Esophagus squamous epithelium (tissue), 5 donors: ENCODE measurements around the gene FNIP2. TPM values are rescaled to one million over a fixed set of nuclear protein-coding genes. Genes with fewer than 3 reads are reported as not detected.

Experiments used
- DNase-seq: peaks from one replicate; lab custom pipeline; 2025; lab: John Stamatoyannopoulos, UW
- H3K27ac ChIP-seq, 4 donors: fragments of 200-600 bp; sonication (generic); one replicate each; pipeline ENCODE4 v1.5.1; 2016 to 2019; ENCODE audit warnings: mild to moderate bottlenecking in 1 of 4
- H3K27me3 ChIP-seq, 4 donors: fragments of 200-600 bp; sonication (generic); 1 replicate in 3 of 4; 2 replicates in 1 of 4; pipeline versions ENCODE4 v1.5.1 to v1.6.0; 2017 to 2021; ENCODE audit warnings: antibody characterized with exemption in 1 of 4
- H3K36me3 ChIP-seq, 3 donors: fragments of 200-600 bp; sonication (generic); one replicate each; pipeline ENCODE4 v1.5.1; 2016 to 2019
- H3K4me1 ChIP-seq, 3 donors: fragments of 200-600 bp; sonication (generic); one replicate each; pipeline ENCODE4 v1.5.1; 2017 to 2019
- H3K4me3 ChIP-seq, 4 donors: fragments of 200-600 bp; sonication (generic); 1 replicate in 3 of 4; 2 replicates in 1 of 4; pipeline ENCODE4 v1.5.1; 2016 to 2019; ENCODE audit warnings: mild to moderate bottlenecking in 2 of 4, moderate library complexity in 1 of 4
- H3K9me3 ChIP-seq, 3 donors: fragments of 200-600 bp; sonication (generic); one replicate each; pipeline ENCODE4 v1.5.1; 2016 to 2019
- POLR2A ChIP-seq, 4 donors: fragments of 450-650 bp; IDR thresholded peaks; one replicate each; pipeline ENCODE4 v1.6.1; 2017; ENCODE audit warnings: antibody characterized with exemption in 4 of 4, mild to moderate bottlenecking in 4 of 4, moderate library complexity in 3 of 4
- WGBS, 2 donors: methylation state at CpG; one replicate each; pipeline ENCODE4 v1.1.5; 2018; 5-methylcytosine and 5-hydroxymethylcytosine counted together
- intact Hi-C: fragments of 100-400 bp; cut with DNase I; formaldehyde crosslinking; loops from one replicate; pipeline ENCODE4 v1.15.0; 2022
- total RNA-seq, 4 donors: library from RNA; depleted of rRNA; stranded (reverse); fragments of >200 nt; gene quantifications; one replicate each; pipeline ENCODE4 v1.1.0, GENCODE V29; 2016
- TF ChIP-seq, protein P1 (sequence below), 6 experiments: fragments of 450-650 bp in 4 of 6; fragments of 200-600 bp in 2 of 6; sonication (generic) in 2 of 6; IDR thresholded peaks; one replicate each; pipeline ENCODE4 v1.5.1; 2016 to 2019; ENCODE audit warnings: antibody characterized with exemption in 6 of 6, mild to moderate bottlenecking in 4 of 6, moderate library complexity in 4 of 6
- donor health status: DM: yes; HTN: yes; CAD: no.

Gene FNIP2
- total RNA-seq, 4 donors from 2014 or later, result 6.0 to 28.8 (median 12.4) TPM

DNA sequence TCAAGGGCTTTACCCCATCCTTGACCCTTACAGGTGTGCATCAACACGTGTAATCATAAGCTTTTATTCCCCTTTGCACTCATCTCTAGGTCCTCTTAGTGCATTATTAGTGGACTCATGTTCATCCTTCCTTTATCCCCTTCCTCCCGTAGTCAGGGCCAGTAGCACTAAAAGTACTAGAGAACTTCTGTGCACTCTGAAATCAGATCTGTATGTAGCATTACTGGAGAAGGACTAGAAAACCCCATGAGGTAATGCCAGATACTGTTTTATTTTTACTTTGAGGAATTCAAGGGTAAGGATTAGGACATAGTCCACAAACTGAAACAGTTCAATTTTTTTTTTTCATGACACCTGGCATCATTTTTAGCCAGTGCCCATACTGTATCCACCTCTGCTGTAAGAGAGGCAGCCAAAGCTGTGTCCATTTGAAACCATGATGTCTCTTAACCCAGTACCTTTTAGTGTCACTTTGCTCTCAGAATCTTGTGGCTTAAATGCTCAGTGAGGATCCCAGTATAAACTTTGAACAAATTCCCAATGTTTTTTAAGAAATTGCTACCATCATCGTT lies 134.7 kb downstream of the FNIP2 start:
- H3K9me3 ChIP-seq, result no peaks in the 10 kb centered on the region
- no peaks in the 10 kb centered on the region for H3K27me3 ChIP-seq
- peaks cover 0 to 58% (median 0%) of the 10 kb centered on the region in 3 donors for H3K36me3 ChIP-seq
- H3K27ac ChIP-seq, result no peak overlapping the region
- WGBS, 2 donors, result 79 to 94% methylated on average over 3 of the region's 3 CpGs
- DNase-seq, result no peak
- peaks cover 0 to 6% (median 0%) of the 10 kb centered on the region in 3 donors for H3K4me1 ChIP-seq
- intact Hi-C loops, result no loop called here
- no peak overlapping the region for H3K4me3 ChIP-seq
- TF ChIP-seq, protein P1, sequence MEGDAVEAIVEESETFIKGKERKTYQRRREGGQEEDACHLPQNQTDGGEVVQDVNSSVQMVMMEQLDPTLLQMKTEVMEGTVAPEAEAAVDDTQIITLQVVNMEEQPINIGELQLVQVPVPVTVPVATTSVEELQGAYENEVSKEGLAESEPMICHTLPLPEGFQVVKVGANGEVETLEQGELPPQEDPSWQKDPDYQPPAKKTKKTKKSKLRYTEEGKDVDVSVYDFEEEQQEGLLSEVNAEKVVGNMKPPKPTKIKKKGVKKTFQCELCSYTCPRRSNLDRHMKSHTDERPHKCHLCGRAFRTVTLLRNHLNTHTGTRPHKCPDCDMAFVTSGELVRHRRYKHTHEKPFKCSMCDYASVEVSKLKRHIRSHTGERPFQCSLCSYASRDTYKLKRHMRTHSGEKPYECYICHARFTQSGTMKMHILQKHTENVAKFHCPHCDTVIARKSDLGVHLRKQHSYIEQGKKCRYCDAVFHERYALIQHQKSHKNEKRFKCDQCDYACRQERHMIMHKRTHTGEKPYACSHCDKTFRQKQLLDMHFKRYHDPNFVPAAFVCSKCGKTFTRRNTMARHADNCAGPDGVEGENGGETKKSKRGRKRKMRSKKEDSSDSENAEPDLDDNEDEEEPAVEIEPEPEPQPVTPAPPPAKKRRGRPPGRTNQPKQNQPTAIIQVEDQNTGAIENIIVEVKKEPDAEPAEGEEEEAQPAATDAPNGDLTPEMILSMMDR (IDR thresholded peaks at IDR 0.05), result no peak
- TF ChIP-seq POLR2A (IDR thresholded peaks at IDR 0.05), result no peak

DNA sequence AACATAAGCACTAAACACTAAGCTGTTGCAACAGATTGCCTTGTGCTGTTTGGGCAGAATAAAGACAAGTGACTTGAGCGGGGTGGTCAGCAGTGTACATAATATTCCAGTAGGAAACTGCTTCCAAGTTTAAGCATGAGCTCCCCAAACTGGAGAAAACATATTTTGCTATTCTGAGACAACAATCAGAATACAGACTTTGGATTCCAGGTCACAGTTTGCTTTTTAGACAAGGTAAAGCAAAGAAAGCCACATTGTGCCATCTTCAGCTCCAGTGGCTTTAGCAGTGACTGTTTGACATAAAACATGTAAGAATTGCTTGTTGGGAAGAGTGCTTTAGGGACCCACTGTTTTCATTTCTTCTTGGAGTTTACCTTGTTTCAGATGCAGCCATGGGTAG lies 136.0 kb downstream of the FNIP2 start:
- intact Hi-C loops, result no loop called here
- TF ChIP-seq, protein P1 (IDR thresholded peaks at IDR 0.05), result no peak
- no peak for TF ChIP-seq POLR2A (IDR thresholded peaks at IDR 0.05)
- Histone ChIP-seq H3K27me3 (no peaks in the 10 kb centered on the region), H3K27ac (no peak overlapping the region), H3K4me3 (no peak overlapping the region), H3K9me3 (no peaks in the 10 kb centered on the region), H3K36me3 (peaks cover 0 to 55% (median 0%) of the 10 kb centered on the region in 3 donors), H3K4me1 (peaks cover 0 to 6% (median 0%) of the 10 kb centered on the region in 3 donors)
- 100% methylated on average over 1 of the region's 1 CpG for WGBS, 2 donors
- DNase-seq, result no peak

DNA sequence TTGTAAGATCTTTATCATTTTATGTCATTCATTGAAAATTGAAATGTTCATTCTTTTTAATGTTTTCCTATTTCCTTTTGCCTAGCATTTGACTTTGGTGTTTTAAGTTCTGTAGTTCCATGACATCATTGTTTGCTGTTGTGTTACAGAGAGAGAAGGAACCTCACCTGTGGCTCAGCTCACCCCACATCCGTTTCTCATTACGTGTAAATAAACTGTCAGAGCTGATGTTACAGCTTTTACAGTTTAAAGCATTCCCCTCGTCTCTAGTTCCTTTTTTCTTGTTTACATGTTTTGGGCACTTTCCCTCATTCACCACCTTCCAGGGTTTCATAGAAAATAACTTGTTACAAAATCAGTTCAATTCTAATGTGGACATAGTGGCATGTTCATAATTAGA lies 137.2 kb downstream of the FNIP2 start:
- 47 to 67% methylated on average over 3 of the region's 3 CpGs for WGBS, 2 donors
- TF ChIP-seq, protein P1 (IDR thresholded peaks at IDR 0.05), result no peak
- no peak for TF ChIP-seq POLR2A (IDR thresholded peaks at IDR 0.05)
- intact Hi-C loops, result no loop called here
- no peak overlapping the region for H3K4me3 ChIP-seq
- H3K4me1 ChIP-seq, result peaks cover 0 to 6% (median 0%) of the 10 kb centered on the region in 3 donors
- H3K27me3 ChIP-seq, result no peaks in the 10 kb centered on the region
- H3K9me3 ChIP-seq, result no peaks in the 10 kb centered on the region
- peaks cover 0 to 46% (median 0%) of the 10 kb centered on the region in 3 donors for H3K36me3 ChIP-seq
- H3K27ac ChIP-seq, result no peak overlapping the region
- no peak for DNase-seq

DNA sequence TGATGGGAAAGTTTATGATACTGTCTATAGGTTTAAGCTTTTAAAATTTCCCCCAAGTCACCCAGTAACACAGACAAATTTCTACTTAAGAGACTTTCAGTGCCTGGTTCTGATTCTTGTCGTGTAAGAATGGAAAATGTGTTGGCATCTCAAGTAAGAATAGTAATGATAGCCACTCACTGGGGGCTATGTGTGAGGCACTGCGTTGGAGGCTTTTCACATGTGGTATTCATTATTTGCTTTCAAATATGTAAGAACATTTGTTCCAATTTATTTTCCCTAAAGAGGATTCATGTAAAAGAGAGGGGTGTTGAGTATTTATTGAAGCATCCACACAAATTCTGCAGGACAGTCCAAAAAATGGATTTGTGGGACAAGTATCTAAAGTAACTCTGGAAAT lies 143.6 kb downstream of the FNIP2 start:
- intact Hi-C loops, result no loop called here
- TF ChIP-seq, protein P1 (IDR thresholded peaks at IDR 0.05), result no peak

DNA sequence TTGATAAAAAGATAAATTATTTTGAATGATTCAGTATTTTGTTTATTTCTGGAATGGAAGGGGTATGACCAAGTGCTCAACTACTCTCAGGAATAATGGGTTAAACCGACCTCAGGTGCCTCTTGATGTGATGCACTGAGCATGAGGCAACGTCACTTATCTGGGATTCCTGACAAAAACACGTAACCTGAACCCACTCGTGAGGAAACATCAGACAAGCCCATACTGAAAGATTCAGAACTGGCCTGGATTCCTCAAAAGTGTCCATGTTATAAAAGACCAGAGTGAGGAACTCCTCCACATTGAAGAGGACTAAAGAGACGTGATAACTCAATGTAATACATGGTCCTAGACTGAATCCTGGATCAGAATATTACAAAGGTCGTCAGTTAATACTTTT lies 144.0 kb downstream of the FNIP2 start:
- H3K27me3 ChIP-seq, result no peaks in the 10 kb centered on the region
- H3K4me1 ChIP-seq, result peaks cover 0 to 8% (median 0%) of the 10 kb centered on the region in 3 donors
- no peaks in the 10 kb centered on the region for H3K36me3 ChIP-seq
- H3K27ac ChIP-seq, result no peak overlapping the region
- DNase-seq, result no peak
- intact Hi-C loops, result no loop called here
- H3K4me3 ChIP-seq, result no peak overlapping the region
- TF ChIP-seq, protein P1 (IDR thresholded peaks at IDR 0.05), result no peak
- no peak for TF ChIP-seq POLR2A (IDR thresholded peaks at IDR 0.05)
- no peaks in the 10 kb centered on the region for H3K9me3 ChIP-seq
- WGBS, 2 donors, result 57 to 78% methylated on average over 6 of the region's 6 CpGs

More for the DNA sequence above, 143.6 kb downstream of the FNIP2 start:
- no peaks in the 10 kb centered on the region for H3K9me3 ChIP-seq
- H3K27me3 ChIP-seq, result no peaks in the 10 kb centered on the region
- 73 to 83% methylated on average over 2 of the region's 2 CpGs for WGBS, 2 donors
- no peaks in the 10 kb centered on the region for H3K36me3 ChIP-seq
- no peak for DNase-seq
- no peak overlapping the region for H3K27ac ChIP-seq
- peaks cover 0 to 8% (median 0%) of the 10 kb centered on the region in 3 donors for H3K4me1 ChIP-seq
- no peak overlapping the region for H3K4me3 ChIP-seq
